Measurements from ENCODE around the gene FAM184B.

Gene FAM184B

DNA sequence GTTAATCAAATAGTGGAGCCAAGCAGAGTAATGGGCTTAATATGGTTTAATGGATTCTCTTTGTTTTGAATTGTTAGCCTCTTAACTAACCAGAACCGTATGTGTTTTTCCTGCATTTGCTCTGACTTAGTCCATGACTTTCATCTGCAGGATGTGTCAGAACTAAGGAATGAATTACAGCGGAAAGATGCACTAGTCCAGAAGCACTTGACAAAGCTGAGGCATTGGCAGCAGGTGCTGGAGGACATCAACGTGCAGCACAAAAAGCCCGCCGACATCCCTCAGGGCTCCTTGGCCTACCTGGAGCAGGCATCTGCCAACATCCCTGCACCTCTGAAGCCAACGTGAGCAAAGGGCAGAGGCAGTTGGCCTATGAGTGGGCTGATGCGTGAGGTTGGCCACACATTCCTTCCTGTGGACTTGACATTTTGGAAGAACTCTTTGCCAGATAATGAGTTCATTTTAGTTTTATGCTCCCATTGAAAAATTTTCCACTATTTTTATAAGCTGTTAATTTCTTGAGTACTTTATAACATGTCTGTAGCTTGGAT lies 157.9 kb downstream of the FAM184B start:
- DNase-seq: no peak

DNA sequence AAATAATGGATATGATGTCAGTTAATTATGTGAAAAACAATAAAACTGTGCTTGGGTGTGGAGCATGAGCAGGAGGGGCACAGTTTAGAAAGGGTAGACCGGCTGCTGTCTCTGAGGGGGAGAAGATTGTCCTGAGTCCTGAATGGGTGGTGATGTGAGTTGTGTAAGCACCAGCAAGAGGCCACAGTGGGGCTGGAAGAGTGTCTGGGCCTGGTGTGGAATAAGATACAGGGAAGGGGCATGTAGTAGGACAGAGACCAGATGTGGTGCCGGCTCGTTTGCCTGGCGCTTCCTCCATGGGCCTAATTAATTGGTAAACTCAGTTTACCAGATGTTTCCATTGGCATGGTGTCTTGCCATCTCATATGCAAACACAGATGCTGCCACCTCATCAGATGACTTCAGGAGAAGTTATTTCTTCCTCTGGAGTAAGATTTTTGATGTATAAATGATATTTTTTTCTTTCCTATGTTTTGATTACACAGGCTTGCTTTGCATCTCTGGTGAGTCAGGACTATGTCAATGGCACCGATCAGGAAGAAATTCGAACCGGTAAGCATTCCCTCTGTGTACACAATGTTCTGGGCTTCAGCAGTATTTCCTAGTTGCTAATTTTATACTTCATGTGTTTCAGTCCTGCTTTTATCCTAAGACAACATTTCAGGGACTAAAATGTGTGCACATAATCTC lies 161.9 kb downstream of the FAM184B start:
- no peak for DNase-seq

DNA sequence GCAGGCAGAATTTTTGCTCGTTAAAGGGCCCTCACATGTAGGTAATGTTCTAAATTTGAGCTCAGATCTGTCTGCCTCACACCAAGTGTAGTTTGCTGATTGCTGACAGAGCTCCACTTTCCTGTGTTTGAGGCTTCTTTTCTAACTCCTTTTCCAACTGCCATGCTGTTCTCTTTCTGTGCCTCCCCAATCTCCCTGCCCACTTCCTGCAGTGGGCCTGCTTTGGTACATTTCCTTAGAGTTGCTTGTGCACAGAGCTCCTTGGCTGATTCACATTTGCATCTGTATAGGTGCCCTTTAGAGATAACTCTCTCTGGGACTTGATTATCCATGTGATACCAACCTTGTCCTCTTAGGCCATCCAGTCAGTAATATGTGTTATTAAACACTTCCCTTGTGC lies 162.5 kb downstream of the FAM184B start:
- DNase-seq: no peak

DNA sequence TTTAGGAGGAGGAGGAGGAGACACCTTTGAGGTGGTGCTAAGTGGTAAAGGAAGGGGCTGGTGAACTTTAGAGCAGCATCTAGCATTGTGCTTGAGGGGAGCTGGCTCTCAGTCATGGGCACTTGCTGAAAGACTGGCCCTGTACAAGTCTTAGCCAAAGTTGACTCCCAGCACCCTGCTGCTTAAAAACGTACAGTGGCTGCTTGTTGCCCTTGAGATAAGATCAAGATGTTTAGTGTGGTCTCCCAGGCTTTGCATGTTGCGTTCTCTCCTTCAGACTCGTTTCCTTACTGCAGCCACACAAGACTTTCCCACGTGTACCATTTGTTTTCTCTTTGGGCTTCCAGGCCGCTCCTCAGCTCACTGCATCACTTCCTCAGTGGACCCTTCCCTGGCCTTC lies 165.1 kb downstream of the FAM184B start:
- DNase-seq: no peak

DNA sequence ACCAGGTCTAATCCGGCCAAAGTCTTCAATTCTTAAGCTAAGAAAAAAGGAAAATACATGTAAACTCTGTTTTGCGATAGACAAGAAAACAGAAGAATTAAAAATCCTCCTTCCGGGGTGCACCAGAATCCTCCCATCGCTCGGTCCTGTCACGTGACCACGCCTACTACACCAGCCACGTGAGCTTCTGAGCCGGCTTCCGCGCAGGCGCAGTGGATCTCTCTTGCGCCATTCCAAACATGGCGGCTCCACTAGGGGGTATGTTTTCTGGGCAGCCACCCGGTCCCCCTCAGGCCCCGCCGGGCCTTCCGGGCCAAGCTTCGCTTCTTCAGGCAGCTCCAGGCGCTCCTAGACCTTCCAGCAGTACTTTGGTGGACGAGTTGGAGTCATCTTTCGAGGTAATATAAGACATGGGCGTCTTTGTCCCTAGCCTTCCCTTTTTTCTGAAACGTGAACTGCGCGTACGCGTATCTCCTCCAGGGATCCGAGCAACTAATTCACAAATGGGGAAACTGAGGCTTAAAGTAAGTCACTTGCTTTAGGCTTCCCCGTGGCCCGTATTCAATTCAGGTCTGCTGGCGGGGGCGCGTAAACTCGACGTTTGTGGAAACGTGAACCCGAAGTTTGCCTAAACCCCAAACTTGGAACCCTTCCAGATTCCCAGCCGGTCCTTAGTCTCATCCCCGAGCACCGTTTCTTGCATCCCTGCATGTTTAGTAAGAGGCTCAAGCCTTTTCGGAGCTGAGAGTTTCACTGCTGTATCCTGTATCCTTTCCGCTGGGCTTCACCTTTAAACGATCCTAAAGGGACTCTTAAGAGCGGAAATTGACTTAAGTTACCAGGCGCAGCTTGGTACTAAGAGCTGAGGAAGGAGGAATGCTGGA lies 166.8 kb downstream of the FAM184B start, which contains the start of gene MED28:
Gene MED28, plus strand, starts transcription at position 226 of the 884 bp plus-strand sequence. Its CDS starts 14 bp downstream, at position 240.
- DNase-seq: peak; percentile 93

DNA sequence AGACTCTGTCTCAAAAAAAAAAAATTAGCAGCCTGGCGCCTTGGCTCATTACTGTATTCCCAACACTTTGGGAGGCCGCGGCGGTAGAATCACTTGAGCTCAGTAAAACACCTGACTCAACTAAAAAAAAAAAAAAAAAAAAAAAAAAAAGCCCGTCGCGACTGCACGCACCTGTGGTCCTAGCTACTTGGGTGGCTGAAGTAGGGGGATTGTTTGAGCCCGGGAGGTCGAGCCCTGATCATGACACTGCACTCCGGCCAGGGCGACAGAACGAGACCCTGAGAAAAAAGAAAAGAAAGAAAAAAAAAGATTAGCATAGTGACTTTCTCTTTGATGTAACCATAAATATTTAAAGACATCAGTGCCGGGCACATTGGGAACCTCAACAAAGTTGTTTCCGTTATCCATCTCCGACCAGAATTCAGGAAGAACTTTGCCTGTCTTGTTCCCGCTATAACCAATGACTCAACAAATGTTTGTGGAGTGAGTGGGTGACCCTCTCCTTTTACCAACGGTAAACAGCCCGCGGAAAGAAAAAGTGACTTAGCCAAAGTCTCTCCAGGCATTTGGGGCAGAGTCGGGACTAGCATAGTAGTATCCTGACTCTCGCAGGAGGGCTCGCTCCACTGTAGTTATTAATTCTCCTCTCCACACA lies 167.5 kb downstream of the FAM184B start:
- DNase-seq: no peak

DNA sequence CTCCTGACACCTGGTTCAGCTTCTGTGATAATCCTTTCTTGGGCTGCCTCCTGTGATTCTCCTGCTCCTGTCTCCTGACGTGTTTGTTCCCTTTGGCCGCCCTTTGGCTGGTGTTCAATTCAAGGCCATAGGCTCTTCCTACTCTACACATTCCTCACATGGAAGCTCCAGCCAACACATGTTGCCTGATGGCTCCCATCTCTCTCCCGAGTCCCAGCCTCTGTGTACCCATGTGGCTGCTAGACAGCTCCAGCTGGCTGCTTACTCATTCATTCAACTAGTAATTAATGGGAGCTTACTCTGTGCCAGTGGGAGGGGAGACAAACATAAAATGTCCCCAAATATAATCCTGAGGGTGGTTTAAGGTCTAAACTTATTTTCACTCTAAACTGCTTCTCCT lies 176.2 kb downstream of the FAM184B start:
- no peak for DNase-seq

DNA sequence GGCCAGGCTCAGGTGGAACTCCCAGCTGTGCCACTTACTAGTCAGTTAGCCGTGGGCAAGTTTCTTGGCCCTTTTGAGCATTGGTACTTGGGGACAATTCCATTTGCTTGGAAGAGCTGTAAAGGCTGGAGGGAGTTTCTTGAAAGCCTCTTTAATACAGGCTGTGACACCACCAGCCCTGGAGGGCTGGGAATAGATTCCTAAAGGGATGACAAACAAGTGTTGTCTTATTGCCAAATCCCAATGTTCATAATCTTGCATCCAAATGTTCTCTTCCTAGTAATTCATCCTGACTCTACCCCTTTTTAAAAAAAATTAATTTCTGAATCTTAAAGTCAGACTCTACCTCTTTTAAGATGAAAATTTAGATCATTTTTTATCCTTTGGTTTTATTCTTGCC lies 181.6 kb downstream of the FAM184B start:
- no peak for DNase-seq

DNA sequence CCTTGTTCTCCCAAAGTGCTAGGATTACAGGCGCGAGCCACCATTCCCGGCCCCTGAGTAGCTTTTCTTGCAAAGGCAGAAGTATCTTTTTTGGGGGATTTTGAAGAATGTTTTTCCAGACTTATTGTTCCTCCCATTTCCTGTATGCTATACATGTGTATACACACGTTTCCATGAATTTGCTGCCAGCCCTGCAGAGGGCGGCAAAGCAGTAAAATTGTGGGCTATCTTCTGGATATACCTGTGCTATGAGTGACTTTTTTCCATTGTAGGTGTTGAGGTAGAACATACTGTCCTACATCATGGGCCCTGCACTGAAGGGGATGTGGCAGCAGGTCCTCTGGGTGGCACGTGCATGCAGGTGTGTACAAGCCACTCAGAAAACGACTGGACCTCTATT lies 183.9 kb downstream of the FAM184B start:
- no peak for DNase-seq

DNA sequence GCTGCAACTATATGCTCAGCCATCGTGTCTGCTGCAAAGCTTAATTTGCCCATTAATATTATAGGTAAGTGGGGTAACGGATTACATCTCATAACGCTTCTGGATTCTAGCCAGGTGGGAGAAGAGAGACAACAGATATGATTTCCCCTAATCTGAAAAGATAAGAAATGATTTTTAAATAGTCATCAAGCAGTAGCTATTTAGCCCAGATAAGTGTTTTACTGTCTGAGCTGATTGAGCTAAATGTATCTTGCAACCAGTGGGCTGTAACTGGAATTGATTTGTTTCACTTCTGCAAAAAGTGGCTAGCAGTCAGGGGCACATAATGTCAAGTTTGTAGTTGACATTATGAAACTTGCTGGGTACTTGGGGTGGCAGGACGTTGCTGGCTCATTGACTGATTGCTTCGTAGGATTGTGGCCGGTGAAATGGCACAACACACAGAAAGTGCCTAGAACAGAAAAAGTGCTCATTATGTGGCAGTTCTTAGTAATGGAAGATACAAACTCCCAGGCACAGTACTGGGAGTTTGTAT lies 185.9 kb downstream of the FAM184B start:
- no peak for DNase-seq

DNA sequence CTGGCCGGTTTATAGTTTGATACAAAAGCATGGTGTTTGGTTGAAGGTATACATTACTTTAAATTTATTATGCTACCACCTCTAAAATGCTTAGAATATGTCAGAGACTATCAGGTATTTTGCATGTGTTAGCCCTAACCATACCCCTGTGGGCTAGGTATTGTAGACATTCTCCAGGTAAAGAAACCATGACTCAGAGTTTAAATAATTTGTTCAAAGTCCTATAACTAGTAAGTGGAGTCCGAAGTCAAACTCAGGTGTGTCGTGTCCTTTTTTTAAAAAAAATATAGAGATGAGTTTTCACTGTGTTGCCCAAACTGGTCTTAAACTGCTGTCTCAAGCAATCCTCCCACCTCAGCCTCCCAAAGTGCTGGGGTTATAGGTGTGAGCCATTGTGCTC lies 192.1 kb downstream of the FAM184B start:
- no peak for DNase-seq

DNA sequence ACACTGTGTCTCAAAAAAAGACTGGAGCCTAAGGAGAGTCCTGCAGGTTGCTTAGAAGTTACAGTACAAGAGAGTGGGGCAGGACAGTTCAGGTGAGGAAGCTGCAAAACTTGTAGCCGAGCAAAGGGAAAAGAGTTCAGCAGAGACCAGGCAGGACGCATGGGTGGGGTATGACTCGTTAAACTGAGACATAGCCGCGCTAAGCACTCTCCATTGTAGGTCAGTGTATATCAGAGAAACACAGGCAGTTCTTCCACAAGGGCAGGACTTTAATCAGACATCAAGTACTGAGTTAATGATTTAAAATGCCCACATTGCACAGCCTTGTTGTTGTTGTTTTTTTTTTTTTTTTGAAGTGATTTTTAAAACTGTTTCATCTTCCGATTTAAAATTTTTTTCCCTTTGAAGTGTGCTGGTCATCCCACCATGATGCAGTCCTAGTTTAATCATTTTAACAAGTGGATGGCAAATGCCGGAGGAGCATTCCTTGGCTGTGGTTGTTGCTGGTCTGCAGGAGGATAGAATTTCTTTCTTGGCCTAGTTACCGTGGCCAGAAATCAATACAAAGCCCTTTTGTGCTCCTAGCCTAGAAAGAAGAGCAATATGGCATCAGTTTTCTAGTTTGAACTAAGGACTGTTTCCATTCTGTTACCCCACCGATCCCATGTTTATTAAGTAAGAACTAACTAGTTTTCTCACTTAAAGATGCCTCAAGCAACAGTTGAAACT lies 194.2 kb downstream of the FAM184B start:
- DNase-seq: no peak

DNA sequence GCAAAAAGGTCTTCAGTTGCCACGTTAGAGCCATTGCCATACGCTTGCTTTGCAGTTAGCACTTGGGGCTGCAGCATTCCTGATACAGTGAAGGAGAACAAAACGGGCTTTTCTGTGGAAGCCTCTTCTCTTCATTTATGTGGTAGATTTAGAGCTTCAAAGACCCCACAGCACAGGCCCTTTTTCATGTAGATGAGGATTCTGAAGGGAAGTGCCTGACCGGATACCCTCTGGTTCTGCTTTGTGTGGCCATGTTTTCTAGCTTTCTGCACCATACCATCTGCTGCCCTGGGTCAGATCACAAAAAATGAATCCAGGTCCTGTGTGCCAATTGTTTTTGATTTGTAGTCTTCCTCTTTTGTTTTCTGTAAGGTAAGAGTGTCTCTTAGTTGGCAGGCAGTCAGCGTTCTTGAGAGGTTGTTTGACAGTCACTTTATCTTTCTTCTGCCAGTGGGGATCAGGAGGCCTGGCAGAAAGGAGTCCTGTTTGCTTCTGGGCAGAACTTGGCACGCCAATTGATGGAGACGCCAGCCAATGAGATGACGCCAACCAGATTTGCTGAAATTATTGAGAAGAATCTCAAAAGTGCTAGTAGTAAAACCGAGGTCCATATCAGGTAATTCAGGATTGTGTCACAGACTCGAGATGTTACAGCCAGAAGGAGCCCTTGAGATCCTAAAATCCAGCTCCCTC lies 196.8 kb downstream of the FAM184B start:
- DNase-seq: no peak

DNA sequence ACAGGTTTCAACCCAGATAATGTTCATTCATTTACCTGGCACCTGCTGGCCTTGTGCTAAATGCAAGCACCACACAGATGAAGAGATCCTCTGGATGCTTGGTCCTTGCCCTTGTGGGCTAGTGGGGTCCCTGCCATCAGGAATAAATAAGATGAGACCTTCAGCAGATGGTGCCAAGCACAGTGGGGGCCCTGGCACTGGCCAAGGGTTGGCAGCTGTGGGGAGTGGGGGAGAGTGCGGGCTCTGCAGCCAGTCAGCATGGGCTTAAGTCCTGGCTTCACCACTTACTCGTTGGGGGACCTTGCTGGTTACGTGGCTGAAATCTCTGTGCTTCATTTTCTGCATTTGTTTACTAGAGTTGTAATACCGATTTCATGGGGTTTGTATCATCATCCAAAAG lies 197.5 kb downstream of the FAM184B start:
- DNase-seq: no peak

DNA sequence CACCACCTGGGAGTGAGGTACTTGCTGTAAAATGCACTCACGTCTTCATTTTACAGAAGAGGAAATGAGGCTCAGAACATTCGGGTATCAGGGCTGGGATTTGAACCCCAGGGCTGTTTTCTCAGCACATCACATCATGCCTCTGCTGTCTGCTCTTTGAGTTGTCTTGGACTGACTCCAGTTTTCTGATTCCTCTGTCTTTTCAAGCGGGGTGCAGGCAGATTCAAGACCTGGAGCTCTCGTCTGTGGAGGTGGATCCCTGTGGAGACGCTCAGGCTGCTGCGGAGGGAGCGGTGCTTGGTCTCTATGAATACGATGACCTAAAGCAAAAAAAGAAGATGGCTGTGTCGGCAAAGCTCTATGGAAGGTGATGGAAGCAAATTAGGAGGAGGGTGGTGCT lies 198.1 kb downstream of the FAM184B start:
- no peak for DNase-seq

DNA sequence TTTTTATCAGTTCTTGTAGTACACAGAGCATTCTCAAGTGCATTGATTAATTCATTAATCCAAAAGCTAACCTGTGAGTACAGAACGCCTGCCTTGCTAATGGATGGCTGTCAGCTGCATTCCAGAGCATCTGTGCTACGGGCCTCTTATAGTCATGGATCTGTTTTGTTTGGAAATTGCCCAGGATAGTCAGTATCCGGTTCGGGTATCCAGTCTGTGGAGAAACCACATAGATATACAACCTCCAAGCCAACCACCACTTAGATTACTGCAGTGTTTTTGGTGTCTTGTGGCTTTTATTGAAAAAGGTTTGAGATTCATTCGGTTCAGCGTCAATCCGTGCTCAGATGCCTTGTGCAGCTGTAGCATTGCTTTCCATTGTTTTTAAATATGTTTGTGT lies 200.5 kb downstream of the FAM184B start:
- no peak for DNase-seq

Data from activated T-cell treated with anti-CD3 and anti-CD28 coated beads for 4 hours (primary cell).